ENCODE data around the gene CEBPB. TPM values are rescaled to one million over a fixed set of nuclear protein-coding genes. Genes with fewer than 3 reads are reported as not detected.
"Not testable (repeated sequence)": the region's sequence is repeated elsewhere in the genome, so short reads cannot be mapped to it uniquely, and the experiment has no call there.

Gene CEBPB
- total and polyA plus RNA-seq, 12 donors: 20.9 to 104 (median 40.4) TPM

- Histone ChIP-seq H3K27me3 (no peaks in the 10 kb centered on the region), H3K9me3 (peaks cover 0 to 26% (median 4%) of the 10 kb centered on the region in 11 donors), H3K4me3 (no peak overlapping the region), H3K4me1 (peaks cover 0 to 10% (median 0%) of the 10 kb centered on the region in 9 donors), H3K27ac (no peak overlapping the region), H3K36me3 (no peaks in the 10 kb centered on the region)
- DNase-seq (no peak), ATAC-seq (no peak)
- no peak for TF ChIP-seq CTCF (IDR thresholded peaks at IDR 0.05)
- 94% methylated on average over 5 of the region's 5 CpGs for WGBS, 2 donors
- intact Hi-C loops (cut with DNase I): no loop called here
Observed at GRCh38 chr20:50202677-50203076, 12.0 kb downstream of the CEBPB start.

GRCh38 chr20:50203951-50204937 lies 13.6 kb downstream of the CEBPB start:
- WGBS, 2 donors: 96 to 98% methylated on average over 5 of the region's 5 CpGs
- no peak for ATAC-seq
- Histone ChIP-seq H3K36me3 (no peaks in the 10 kb centered on the region), H3K4me1 (peaks cover 0 to 10% (median 0%) of the 10 kb centered on the region in 9 donors), H3K9me3 (peaks cover 0 to 26% (median 4%) of the 10 kb centered on the region in 11 donors), H3K27me3 (no peaks in the 10 kb centered on the region), H3K27ac (no peak overlapping the region), H3K4me3 (no peak overlapping the region)
- no peak for DNase-seq
- TF ChIP-seq CTCF (IDR thresholded peaks at IDR 0.05): no peak
- intact Hi-C loops (cut with DNase I): no loop called here

GRCh38 chr20:50207026-50207425 lies 16.4 kb downstream of the CEBPB start:
- peaks cover 0 to 19% (median 4%) of the 10 kb centered on the region in 11 donors for H3K9me3 ChIP-seq
- ATAC-seq (no peak), DNase-seq (no peak)
- H3K27me3 ChIP-seq: peaks cover 0 to 9% (median 0%) of the 10 kb centered on the region in 7 donors
- TF ChIP-seq CTCF (IDR thresholded peaks at IDR 0.05): no peak
- H3K27ac ChIP-seq: no peak overlapping the region
- intact Hi-C loops (cut with DNase I): no loop called here
- no peak overlapping the region for H3K4me3 ChIP-seq
- H3K36me3 ChIP-seq: no peaks in the 10 kb centered on the region
- peaks cover 0 to 7% (median 0%) of the 10 kb centered on the region in 9 donors for H3K4me1 ChIP-seq
- WGBS, 2 donors: 71 to 84% methylated on average over 1 of the region's 1 CpG

GRCh38 chr20:50208085-50208491 lies 17.5 kb downstream of the CEBPB start:
- 76 to 85% methylated on average over 7 of the region's 7 CpGs for WGBS, 2 donors
- DNase-seq: no peak
- TF ChIP-seq CTCF (IDR thresholded peaks at IDR 0.05): no peak

GRCh38 chr20:50208815-50209214 lies 18.2 kb downstream of the CEBPB start:
- intact Hi-C loops (cut with DNase I); DNase-seq; H3K4me3 ChIP-seq; H3K36me3 ChIP-seq; ATAC-seq; H3K4me1 ChIP-seq; H3K9me3 ChIP-seq; H3K27ac ChIP-seq: not testable (repeated sequence)
- peaks cover 0 to 14% (median 0%) of the 10 kb centered on the region in 7 donors for H3K27me3 ChIP-seq
- WGBS, 2 donors: 93 to 95% methylated on average over 4 of the region's 4 CpGs

More at GRCh38 chr20:50208085-50208491, 17.5 kb downstream of the CEBPB start:
- peak in 2 of 8 donors; percentile 25 to 54 for ATAC-seq
- H3K27ac ChIP-seq: no peak overlapping the region
- peaks cover 0 to 7% (median 0%) of the 10 kb centered on the region in 9 donors for H3K4me1 ChIP-seq
- no peak overlapping the region for H3K4me3 ChIP-seq
- peaks cover 0 to 13% (median 2%) of the 10 kb centered on the region in 11 donors for H3K9me3 ChIP-seq
- intact Hi-C loops (cut with DNase I): no loop called here
- no peaks in the 10 kb centered on the region for H3K36me3 ChIP-seq
- peaks cover 0 to 9% (median 0%) of the 10 kb centered on the region in 7 donors for H3K27me3 ChIP-seq

All from heart right ventricle (tissue), 16 donors.